ENCODE data around the gene PTH2R. TPM values are rescaled to one million over a fixed set of nuclear protein-coding genes. Genes with fewer than 3 reads are reported as not detected.
"Not testable (repeated sequence)": the region's sequence is repeated elsewhere in the genome, so short reads cannot be mapped to it uniquely, and the experiment has no call there.

Gene PTH2R
- total RNA-seq, 1 donor from 2014 or later: not detected

DNA sequence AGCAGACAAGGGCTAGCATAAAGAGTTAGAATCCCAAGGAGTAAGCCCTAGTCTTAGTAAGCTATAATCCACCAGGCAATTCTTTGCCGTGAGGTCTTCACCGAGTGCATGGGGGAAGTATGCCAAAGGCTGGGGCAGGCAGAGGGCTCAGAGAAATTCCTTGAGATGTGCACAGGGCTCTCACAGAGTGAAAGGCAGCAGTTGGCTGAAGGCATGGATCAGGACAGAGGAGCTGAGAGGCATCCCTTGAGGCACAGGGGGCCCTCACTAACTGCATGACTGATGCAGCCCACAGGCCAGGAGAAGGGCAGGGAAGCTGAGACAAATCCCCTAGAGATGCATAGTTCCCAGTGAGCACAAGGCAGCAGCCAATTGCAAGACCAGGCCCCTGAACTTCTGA is 34.1 kb downstream of the PTH2R start:
- DNase-seq (ENCODE audit: low read depth): no peak
- H3K36me3 ChIP-seq (ENCODE audit: control insufficient read depth, insufficient read depth, low read length): no peaks in the 10 kb centered on the region

DNA sequence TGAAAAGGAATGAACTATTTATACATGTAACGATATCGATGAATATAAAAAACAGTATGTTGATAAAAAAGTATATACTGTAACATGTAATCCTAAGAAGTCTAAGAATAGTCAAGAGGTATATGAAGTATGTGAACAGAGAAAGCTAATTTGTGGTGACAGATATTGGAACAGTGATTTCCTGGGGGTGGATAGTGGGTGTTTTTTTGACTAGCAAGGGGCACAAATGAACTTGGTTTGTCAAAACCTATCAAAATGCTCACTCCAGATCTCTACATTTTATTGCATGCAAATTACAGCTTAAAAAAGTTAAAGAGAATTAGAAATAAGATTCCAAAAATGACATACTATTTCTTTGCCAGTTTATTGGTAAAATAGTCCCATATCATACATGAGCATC is 35.4 kb downstream of the PTH2R start:
- H3K4me3 ChIP-seq (ENCODE audit: low read depth, low read length): no peak overlapping the region
- TF ChIP-seq, protein P1, sequence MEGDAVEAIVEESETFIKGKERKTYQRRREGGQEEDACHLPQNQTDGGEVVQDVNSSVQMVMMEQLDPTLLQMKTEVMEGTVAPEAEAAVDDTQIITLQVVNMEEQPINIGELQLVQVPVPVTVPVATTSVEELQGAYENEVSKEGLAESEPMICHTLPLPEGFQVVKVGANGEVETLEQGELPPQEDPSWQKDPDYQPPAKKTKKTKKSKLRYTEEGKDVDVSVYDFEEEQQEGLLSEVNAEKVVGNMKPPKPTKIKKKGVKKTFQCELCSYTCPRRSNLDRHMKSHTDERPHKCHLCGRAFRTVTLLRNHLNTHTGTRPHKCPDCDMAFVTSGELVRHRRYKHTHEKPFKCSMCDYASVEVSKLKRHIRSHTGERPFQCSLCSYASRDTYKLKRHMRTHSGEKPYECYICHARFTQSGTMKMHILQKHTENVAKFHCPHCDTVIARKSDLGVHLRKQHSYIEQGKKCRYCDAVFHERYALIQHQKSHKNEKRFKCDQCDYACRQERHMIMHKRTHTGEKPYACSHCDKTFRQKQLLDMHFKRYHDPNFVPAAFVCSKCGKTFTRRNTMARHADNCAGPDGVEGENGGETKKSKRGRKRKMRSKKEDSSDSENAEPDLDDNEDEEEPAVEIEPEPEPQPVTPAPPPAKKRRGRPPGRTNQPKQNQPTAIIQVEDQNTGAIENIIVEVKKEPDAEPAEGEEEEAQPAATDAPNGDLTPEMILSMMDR (IDR thresholded peaks at IDR 0.05; ENCODE audit: insufficient read depth, low read length, poor library complexity, severe bottlenecking): no peak

More for the DNA sequence above, 34.1 kb downstream of the PTH2R start:
- Histone ChIP-seq H3K27me3 (ENCODE audit: control insufficient read depth, insufficient read depth, low read length) (peaks cover 2% of the 10 kb centered on the region), H3K4me3 (ENCODE audit: low read depth, low read length) (no peak overlapping the region)
- TF ChIP-seq, protein P1 (IDR thresholded peaks at IDR 0.05; ENCODE audit: insufficient read depth, low read length, poor library complexity, severe bottlenecking): no peak

DNA sequence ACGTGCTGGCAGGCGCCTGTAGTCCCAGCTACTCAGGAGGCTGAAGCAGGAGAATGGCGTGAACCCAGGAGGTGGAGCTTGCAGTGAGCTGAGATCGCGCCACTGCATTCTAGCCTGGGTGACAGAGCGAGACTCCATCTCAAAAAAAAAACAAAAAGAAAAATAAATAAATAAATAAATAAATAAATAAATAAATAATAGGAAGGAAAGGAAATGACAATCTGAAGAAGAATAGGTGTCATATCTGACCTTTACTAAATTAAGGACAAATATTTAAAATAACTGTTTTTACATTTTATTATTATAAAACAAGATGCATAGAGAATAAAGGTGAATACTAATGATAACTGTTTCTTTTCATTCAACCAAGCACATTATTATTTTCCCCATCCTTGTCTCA is 40.9 kb downstream of the PTH2R start:
- DNase-seq (ENCODE audit: low read depth): not testable (repeated sequence)

More for the DNA sequence above, 35.4 kb downstream of the PTH2R start:
- DNase-seq (ENCODE audit: low read depth): no peak
- H3K27me3 ChIP-seq (ENCODE audit: control insufficient read depth, insufficient read depth, low read length): no peaks in the 10 kb centered on the region
- H3K36me3 ChIP-seq (ENCODE audit: control insufficient read depth, insufficient read depth, low read length): no peaks in the 10 kb centered on the region

DNA sequence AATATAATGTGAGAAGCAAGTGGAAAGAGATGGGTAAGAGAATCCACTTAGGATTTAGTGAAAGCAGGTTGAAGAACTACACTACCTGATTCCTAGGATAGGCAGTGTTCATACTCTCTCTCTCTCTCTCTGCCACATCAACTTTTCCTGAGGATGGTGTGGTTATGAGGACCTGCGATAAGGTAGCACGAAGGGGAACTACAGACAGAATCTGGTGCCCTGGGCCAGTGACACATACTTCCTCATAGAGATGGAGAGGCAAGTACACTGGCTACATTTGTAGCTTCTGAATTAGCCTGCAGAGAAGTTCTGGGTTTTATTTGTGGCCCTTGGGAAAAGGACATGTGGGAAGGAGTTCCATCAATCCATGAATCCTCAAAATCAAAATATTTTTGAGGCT is 44.5 kb downstream of the PTH2R start:
- H3K27me3 ChIP-seq (ENCODE audit: control insufficient read depth, insufficient read depth, low read length): no peaks in the 10 kb centered on the region
- H3K4me3 ChIP-seq (ENCODE audit: low read depth, low read length): no peak overlapping the region
- H3K36me3 ChIP-seq (ENCODE audit: control insufficient read depth, insufficient read depth, low read length): no peaks in the 10 kb centered on the region
- TF ChIP-seq, protein P1 (IDR thresholded peaks at IDR 0.05; ENCODE audit: insufficient read depth, low read length, poor library complexity, severe bottlenecking): no peak
- no peak for DNase-seq (ENCODE audit: low read depth)

More for the DNA sequence above, 40.9 kb downstream of the PTH2R start:
- not testable (repeated sequence) for H3K27me3 ChIP-seq (ENCODE audit: control insufficient read depth, insufficient read depth, low read length); H3K4me3 ChIP-seq (ENCODE audit: low read depth, low read length); H3K36me3 ChIP-seq (ENCODE audit: control insufficient read depth, insufficient read depth, low read length)

DNA sequence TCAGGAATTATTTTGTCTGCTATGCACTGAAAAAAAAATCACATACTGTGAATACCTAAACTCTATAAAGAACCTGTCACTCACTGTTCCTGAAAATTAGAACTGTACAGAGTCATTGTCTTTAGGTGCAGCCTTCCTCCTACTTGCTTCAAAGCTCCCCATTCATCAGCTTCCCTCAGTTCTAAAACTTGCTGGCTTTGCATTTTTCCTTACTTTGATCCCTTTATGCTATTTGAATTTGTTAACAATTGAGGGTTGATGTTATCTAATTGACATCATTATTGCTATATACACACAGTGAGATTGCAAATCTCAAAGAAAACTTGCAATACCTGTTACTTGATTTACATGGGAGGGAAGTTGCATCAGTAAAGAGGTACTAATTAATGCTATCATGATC is 48.3 kb downstream of the PTH2R start:
- Histone ChIP-seq H3K4me3 (ENCODE audit: low read depth, low read length) (no peak overlapping the region), H3K27me3 (ENCODE audit: control insufficient read depth, insufficient read depth, low read length) (no peaks in the 10 kb centered on the region), H3K36me3 (ENCODE audit: control insufficient read depth, insufficient read depth, low read length) (no peaks in the 10 kb centered on the region)
- TF ChIP-seq, protein P1 (IDR thresholded peaks at IDR 0.05; ENCODE audit: insufficient read depth, low read length, poor library complexity, severe bottlenecking): no peak
- DNase-seq (ENCODE audit: low read depth): no peak

DNA sequence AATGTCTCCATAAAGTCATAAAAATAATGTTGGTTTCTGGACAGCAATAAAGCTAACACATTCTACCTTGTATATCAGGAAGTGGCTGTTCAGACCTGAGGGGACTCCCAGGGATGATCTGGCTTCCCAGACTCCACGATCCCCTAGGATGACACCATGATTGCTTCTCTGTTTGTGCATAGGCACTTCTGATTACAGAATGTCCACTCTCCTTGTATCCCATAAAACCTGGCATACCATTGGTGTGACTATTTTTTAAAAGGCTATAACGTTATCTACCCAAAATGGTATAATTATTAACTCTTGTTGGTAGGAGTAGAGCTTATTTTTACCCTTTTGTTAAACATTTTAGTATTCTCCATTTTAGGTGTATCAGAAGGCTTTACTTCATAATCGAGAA is 57.1 kb downstream of the PTH2R start:
- DNase-seq (ENCODE audit: low read depth): no peak
- Histone ChIP-seq H3K27me3 (ENCODE audit: control insufficient read depth, insufficient read depth, low read length) (no peaks in the 10 kb centered on the region), H3K4me3 (ENCODE audit: low read depth, low read length) (no peak overlapping the region), H3K36me3 (ENCODE audit: control insufficient read depth, insufficient read depth, low read length) (no peaks in the 10 kb centered on the region)
- TF ChIP-seq, protein P1 (IDR thresholded peaks at IDR 0.05; ENCODE audit: insufficient read depth, low read length, poor library complexity, severe bottlenecking): no peak
